ENCODE data around the gene NCOA7.

- TF ChIP-seq EZH2 (IDR thresholded peaks at IDR 0.05; ENCODE audit: borderline replicate concordance, low read depth, low read length, severe bottlenecking) (no peak), CTCF (IDR thresholded peaks at IDR 0.05; ENCODE audit: borderline replicate concordance, extremely low read depth, low read length, poor library complexity, severe bottlenecking) (no peak)
Measured at GRCh38 chr6:125829433-125829832, 38.7 kb downstream of the NCOA7 start.

All from DND-41 (cell line).